ENCODE results near the gene INTS13. TPM values are rescaled to one million over a fixed set of nuclear protein-coding genes. Genes with fewer than 3 reads are reported as not detected.
A peak's percentile ranks its signal among the peaks of the same experiment; 100 is the strongest.

The INTS13 gene
- polyA plus RNA-seq, 3 donors = 4.6 to 8.0 (median 7.5) TPM

DNA sequence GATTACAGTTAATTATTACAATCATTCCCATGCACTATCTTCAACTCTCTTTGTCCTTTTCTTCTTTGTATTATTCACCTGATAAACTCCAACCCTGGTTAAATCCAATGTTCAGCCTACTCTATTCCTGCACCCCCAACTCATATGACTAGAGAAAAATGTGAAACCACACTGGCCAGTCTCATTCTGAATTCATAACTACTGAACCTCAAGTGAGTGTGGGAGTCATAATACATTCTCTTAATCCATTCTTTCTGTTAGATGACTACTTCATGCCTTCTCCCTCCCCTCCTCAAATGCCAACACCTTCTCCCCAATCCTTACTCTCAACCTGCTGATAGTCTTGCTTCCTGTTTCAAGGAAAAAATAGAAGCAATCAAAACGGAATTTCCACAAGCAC, 82.4 kb downstream of the INTS13 start:
- Mint-ChIP-seq H3K9me3 (no peaks in the 10 kb centered on the region), H3K4me1 (peaks cover 2% of the 10 kb centered on the region), H3K4me3 (no peak overlapping the region), H3K27ac (no peak overlapping the region), H3K27me3 (ENCODE audit: low read depth in 3 of 3) (no peaks in the 10 kb centered on the region), H3K36me3 (no peaks in the 10 kb centered on the region)
- no peak for DNase-seq
- TF ChIP-seq, protein P1, sequence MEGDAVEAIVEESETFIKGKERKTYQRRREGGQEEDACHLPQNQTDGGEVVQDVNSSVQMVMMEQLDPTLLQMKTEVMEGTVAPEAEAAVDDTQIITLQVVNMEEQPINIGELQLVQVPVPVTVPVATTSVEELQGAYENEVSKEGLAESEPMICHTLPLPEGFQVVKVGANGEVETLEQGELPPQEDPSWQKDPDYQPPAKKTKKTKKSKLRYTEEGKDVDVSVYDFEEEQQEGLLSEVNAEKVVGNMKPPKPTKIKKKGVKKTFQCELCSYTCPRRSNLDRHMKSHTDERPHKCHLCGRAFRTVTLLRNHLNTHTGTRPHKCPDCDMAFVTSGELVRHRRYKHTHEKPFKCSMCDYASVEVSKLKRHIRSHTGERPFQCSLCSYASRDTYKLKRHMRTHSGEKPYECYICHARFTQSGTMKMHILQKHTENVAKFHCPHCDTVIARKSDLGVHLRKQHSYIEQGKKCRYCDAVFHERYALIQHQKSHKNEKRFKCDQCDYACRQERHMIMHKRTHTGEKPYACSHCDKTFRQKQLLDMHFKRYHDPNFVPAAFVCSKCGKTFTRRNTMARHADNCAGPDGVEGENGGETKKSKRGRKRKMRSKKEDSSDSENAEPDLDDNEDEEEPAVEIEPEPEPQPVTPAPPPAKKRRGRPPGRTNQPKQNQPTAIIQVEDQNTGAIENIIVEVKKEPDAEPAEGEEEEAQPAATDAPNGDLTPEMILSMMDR (IDR thresholded peaks at IDR 0.05) = no peak
- Histone ChIP-seq H3K79me2 (ENCODE audit: insufficient read depth, low read length) (no peaks in the 10 kb centered on the region), H3K4me2 (replicated peaks; ENCODE audit: extremely low read depth, low read length, poor library complexity, severe bottlenecking) (no peak overlapping the region), H3K4me1 (ENCODE audit: control insufficient read depth in 1 of 2, insufficient read depth in 2 of 2, low read length in 2 of 2) (peaks cover 7 to 8% of the 10 kb centered on the region in 2 donors), H3K27ac (ENCODE audit: low read depth in 1 of 2, low read length in 2 of 2) (no peak overlapping the region), H3K36me3 (replicated peaks in 1 of 2; ENCODE audit: control insufficient read depth in 1 of 2, insufficient read depth in 2 of 2, low read length in 2 of 2) (no peaks in the 10 kb centered on the region), H3K4me3 (replicated peaks in 1 of 3; ENCODE audit: low read depth in 2 of 3, low read length in 3 of 3) (no peak overlapping the region), H2AFZ (ENCODE audit: insufficient read depth, low read depth, low read length, poor library complexity, severe bottlenecking) (peak overlapping the region; percentile 20), H3K9ac (ENCODE audit: insufficient read depth, low read length, poor library complexity, severe bottlenecking) (no peak overlapping the region), H4K20me1 (ENCODE audit: insufficient read depth, low read length) (no peaks in the 10 kb centered on the region), H3K27me3 (ENCODE audit: control insufficient read depth in 2 of 2, insufficient read depth in 2 of 2, low read length in 2 of 2) (no peaks in the 10 kb centered on the region), H3K9me3 (replicated peaks in 1 of 2; ENCODE audit: control insufficient read depth in 1 of 2, insufficient read depth in 1 of 2, low read length in 2 of 2) (no peaks in the 10 kb centered on the region)
- intact Hi-C loops (cut with micrococcal nuclease) = loop anchor here in 1 of 2 donors (2.0 kb wide), 1 partner anchor 29 kb away; no protein-coding TSS in a partner anchor
- WGBS (ENCODE audit: insufficient coverage) = 10% methylated on average over 1 of the region's 1 CpG

Other genes with a start within 250 kb of the INTS13 start
- gene ITPR2, start 104.8 kb downstream of the INTS13 start, polyA plus RNA-seq = 1 to 10 TPM; 2.7 to 6.4 (median 5.7) TPM
- gene FGFR1OP2, start 489 bp upstream of the INTS13 start, polyA plus RNA-seq = 10 to 100 TPM; 29.8 to 68.9 (median 66.4) TPM
- gene TM7SF3, start 76.4 kb upstream of the INTS13 start, polyA plus RNA-seq = 10 to 100 TPM; 36.3 to 85.9 (median 71.7) TPM
- gene MED21, start 84.6 kb upstream of the INTS13 start, polyA plus RNA-seq = 10 to 100 TPM; 11.0 to 14.5 (median 11.2) TPM
- not detected for gene C12orf71, start 144.6 kb upstream of the INTS13 start, polyA plus RNA-seq